ENCODE data around the gene DDX42. TPM values are rescaled to one million over a fixed set of nuclear protein-coding genes. Genes with fewer than 3 reads are reported as not detected.

The DDX42 gene
- total and polyA plus RNA-seq, 2 experiments from 2014 or later: 57.8 to 101 TPM

- H3K4me1 ChIP-seq (ENCODE audit: insufficient read depth): peaks cover 17% of the 10 kb centered on the region
- ATAC-seq (no peak), DNase-seq (ENCODE audit: low spot score) (no peak)
- peaks cover 7% of the 10 kb centered on the region; the same call in 1 of the 2 replicates for H4K20me1 ChIP-seq (replicated peaks; ENCODE audit: insufficient read depth)
- no peak for TF ChIP-seq REST (IDR thresholded peaks at IDR 0.05; ENCODE audit: unreplicated experiment)
- no peak for TF ChIP-seq POLR2AphosphoS5 (IDR thresholded peaks at IDR 0.05; ENCODE audit: low read depth)
- TF ChIP-seq NANOG (IDR thresholded peaks at IDR 0.05; ENCODE audit: borderline replicate concordance): no peak
- no peak for TF ChIP-seq ZNF114 (CRISPR knock-in tag; IDR thresholded peaks at IDR 0.05)
- TF ChIP-seq EZH2 (IDR thresholded peaks at IDR 0.05; ENCODE audit: low read depth, unreplicated experiment): no peak
- no peak for TF ChIP-seq EZH2phosphoT487 (IDR thresholded peaks at IDR 0.05; ENCODE audit: unreplicated experiment)
- TF ChIP-seq CREB1 (CRISPR knock-in tag; IDR thresholded peaks at IDR 0.05; ENCODE audit: low read depth): no peak
- TF ChIP-seq ZNF462 (CRISPR knock-in tag; IDR thresholded peaks at IDR 0.05): no peak
- TF ChIP-seq CTCF (conservative IDR thresholded peaks at IDR 0.05; ENCODE audit: low read depth in 2 of 2): no peak
- TF ChIP-seq ETS1 (IDR thresholded peaks at IDR 0.05): no peak
- no peak for TF ChIP-seq ZNF331 (CRISPR knock-in tag; IDR thresholded peaks at IDR 0.05; ENCODE audit: low read depth)
- no peak for TF ChIP-seq JUNB (IDR thresholded peaks at IDR 0.05; ENCODE audit: unreplicated experiment)
- peaks cover 11% of the 10 kb centered on the region for H3K9me2 ChIP-seq (ENCODE audit: insufficient read depth)
- no peaks in the 10 kb centered on the region for H3K36me3 ChIP-seq (ENCODE audit: insufficient read depth)
- Mint-ChIP-seq H3K27me3 (ENCODE audit: insufficient read depth, low read depth, poor library complexity) (peaks cover 28% of the 10 kb centered on the region), H3K9me3 (peaks cover 13% of the 10 kb centered on the region), H3K4me1 (peaks cover 25% of the 10 kb centered on the region), H3K4me3 (peak overlapping the region; percentile 85), H3K36me3 (ENCODE audit: low read depth) (peaks cover 5% of the 10 kb centered on the region; the same call in 1 of the 3 replicates), H3K27ac (no peak overlapping the region)
- peaks cover 15% of the 10 kb centered on the region; the same call in 1 of the 2 replicates for H3F3A ChIP-seq (replicated peaks; ENCODE audit: low read depth)
- H3K4me2 ChIP-seq: 0 out of 2 replicates have a peak overlapping the region, but pooled peaks have one; percentile 71
- H2AFZ ChIP-seq: no peak overlapping the region
- H3K27me3 ChIP-seq (ENCODE audit: insufficient read depth): peaks cover 40% of the 10 kb centered on the region
- H3K4me3 ChIP-seq: peak overlapping the region; percentile 94; the same call in 1 of the 2 replicates
- H3K79me2 ChIP-seq (replicated peaks; ENCODE audit: insufficient read depth): peaks cover 24% of the 10 kb centered on the region
- no peak overlapping the region; the same call in 1 of the 2 replicates for H3K27ac ChIP-seq (ENCODE audit: low read depth)
Observed at GRCh38 chr17:63843910-63844677, 70.1 kb downstream of the DDX42 start.
